Cardiac muscle cell (in vitro differentiated cells and primary cell): ENCODE measurements around the gene GALNT14. TPM values are rescaled to one million over a fixed set of nuclear protein-coding genes. Genes with fewer than 3 reads are reported as not detected.

Experiments used
- DNase-seq, 2 donors: peaks; one replicate each; pipeline versions ENCODE4 v3.0.0 to v3.0.0-alpha.2; 2010 to 2017; ENCODE audit warnings: low read depth in 1 of 2, low spot score in 1 of 2
- H3K27ac ChIP-seq: fragments of 200-600 bp; sonication (generic); 2 replicates; pipeline ENCODE4 v1.5.1; 2016
- H3K27me3 ChIP-seq: fragments of 200-600 bp; sonication (generic); 2 replicates; pipeline ENCODE4 v1.6.0; 2016; ENCODE audit warnings: control low read depth
- H3K36me3 ChIP-seq: fragments of 200-600 bp; sonication (generic); 2 replicates; pipeline ENCODE4 v1.5.1; 2016; ENCODE audit warnings: control low read depth
- H3K4me1 ChIP-seq: fragments of 200-600 bp; sonication (generic); 2 replicates; pipeline ENCODE4 v1.8.1; 2017; ENCODE audit warnings: low read depth, mild to moderate bottlenecking, mixed run types
- H3K4me3 ChIP-seq: fragments of 200-600 bp; sonication (generic); 2 replicates; pipeline ENCODE4 v1.5.1; 2016; ENCODE audit warnings: mild to moderate bottlenecking
- H3K9me3 ChIP-seq: fragments of 200-600 bp; sonication (generic); 2 replicates; pipeline ENCODE4 v1.5.1; 2017; ENCODE audit warnings: low read depth, mild to moderate bottlenecking, control low read depth
- CTCF ChIP-seq: IDR thresholded peaks from 2 replicates; pipeline ENCODE4 v1.5.1; 2012; ENCODE audit warnings: low read depth, mild to moderate bottlenecking, low read length
- polyA plus RNA-seq: library from polyadenylated mRNA; unstranded; fragments of >200 nt; fragmentation: Nextera tagmentation; extraction: Ambion mirVana; gene quantifications from 2 replicates; pipeline ENCODE4 v1.2.1, GENCODE V29; 2016
- total RNA-seq: library from RNA; depleted of rRNA; stranded (reverse); fragments of >200 nt; gene quantifications from 2 replicates; pipeline ENCODE4 v1.2.3, GENCODE V29; 2016

Gene GALNT14
- total and polyA plus RNA-seq, 2 experiments from 2014 or later, result 0.84 to 1.1 TPM

DNA sequence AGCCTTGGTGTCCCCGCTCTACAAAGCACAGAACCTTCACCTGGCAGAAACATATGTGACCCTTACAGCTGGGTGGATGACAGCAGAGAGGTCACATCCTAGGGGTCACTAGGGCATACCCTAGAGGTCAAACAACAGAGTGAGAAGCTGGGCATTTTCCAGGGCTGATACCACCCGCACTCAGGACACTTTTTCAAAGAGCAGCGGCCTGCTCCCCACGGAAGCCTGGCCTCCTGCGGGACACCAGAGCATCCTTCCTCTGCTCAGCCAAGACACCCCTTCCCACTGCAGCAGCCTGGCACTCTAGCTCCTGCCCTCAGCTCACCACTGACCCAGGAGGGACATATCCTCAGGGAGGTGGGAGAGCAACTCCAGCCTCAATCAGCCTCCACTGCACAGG lies 86.0 kb downstream of the GALNT14 start:
- no peak for TF ChIP-seq CTCF
- Histone ChIP-seq H3K9me3 (no peaks in the 10 kb centered on the region), H3K4me1 (no peaks in the 10 kb centered on the region), H3K27me3 (no peaks in the 10 kb centered on the region), H3K4me3 (no peak overlapping the region), H3K36me3 (no peaks in the 10 kb centered on the region), H3K27ac (no peak overlapping the region)
- DNase-seq, result no peak

GRCh38 chr2:31051258-31052140 lies 86.7 kb downstream of the GALNT14 start:
- Histone ChIP-seq H3K4me3 (no peak overlapping the region), H3K9me3 (no peaks in the 10 kb centered on the region), H3K27ac (no peak overlapping the region), H3K36me3 (no peaks in the 10 kb centered on the region), H3K27me3 (no peaks in the 10 kb centered on the region), H3K4me1 (no peaks in the 10 kb centered on the region)
- no peak for DNase-seq
- TF ChIP-seq CTCF, result no peak

- DNase-seq, result no peak
- TF ChIP-seq CTCF, result no peak
- Histone ChIP-seq H3K27ac (no peak overlapping the region), H3K4me1 (no peaks in the 10 kb centered on the region), H3K4me3 (no peak overlapping the region), H3K36me3 (no peaks in the 10 kb centered on the region), H3K27me3 (no peaks in the 10 kb centered on the region), H3K9me3 (no peaks in the 10 kb centered on the region)
Measured at GRCh38 chr2:31049916-31050588, 88.2 kb downstream of the GALNT14 start.

- DNase-seq, result no peak
- Histone ChIP-seq H3K27ac (no peak overlapping the region), H3K4me3 (no peak overlapping the region), H3K27me3 (no peaks in the 10 kb centered on the region), H3K36me3 (no peaks in the 10 kb centered on the region), H3K4me1 (no peaks in the 10 kb centered on the region), H3K9me3 (no peaks in the 10 kb centered on the region)
- no peak for TF ChIP-seq CTCF
Measured at GRCh38 chr2:31049264-31049663, 89.0 kb downstream of the GALNT14 start.

GRCh38 chr2:31047599-31047998 lies 90.6 kb downstream of the GALNT14 start:
- Histone ChIP-seq H3K27me3 (no peaks in the 10 kb centered on the region), H3K4me1 (no peaks in the 10 kb centered on the region), H3K9me3 (no peaks in the 10 kb centered on the region), H3K4me3 (no peak overlapping the region), H3K27ac (no peak overlapping the region), H3K36me3 (no peaks in the 10 kb centered on the region)
- no peak for DNase-seq
- TF ChIP-seq CTCF, result no peak
